H1 (cell line): ENCODE data around the gene GTF2IRD1.

Source experiments
- CEBPB ChIP-seq: IDR thresholded peaks from 2 replicates; pipeline ENCODE4 v1.6.1; 2012; ENCODE audit warnings: low read depth, low read length
- EP300 ChIP-seq, 2 experiments: IDR thresholded peaks; 1 replicate in 1 of 2; 2 replicates in 1 of 2; pipeline ENCODE4 v1.6.1; 2011 to 2012; ENCODE audit warnings: low read depth in 2 of 2, low read length in 2 of 2, mild to moderate bottlenecking in 2 of 2, borderline replicate concordance in 1 of 2, inconsistent platforms in 1 of 2, moderate library complexity in 1 of 2
- GTF2F1 ChIP-seq: IDR thresholded peaks from 2 replicates; pipeline ENCODE4 v1.6.1; 2012; ENCODE audit warnings: low read depth, low read length, improper control_type of control experiment, borderline replicate concordance
- POLR2A ChIP-seq, 2 experiments: IDR thresholded peaks; 1 replicate in 1 of 2; 2 replicates in 1 of 2; pipeline ENCODE4 v1.6.1; 2011; ENCODE audit warnings: low read depth in 2 of 2, low read length in 2 of 2, mild to moderate bottlenecking in 2 of 2; ENCODE audit errors: control extremely low read depth in 1 of 2
- POLR2AphosphoS5 ChIP-seq: IDR thresholded peaks from 2 replicates; pipeline ENCODE4 v1.6.1; 2011; ENCODE audit warnings: low read depth, low read length
- SUZ12 ChIP-seq: fragments of 200-600 bp; sonication (generic); IDR thresholded peaks from 2 replicates; pipeline ENCODE4 v1.6.1; 2012; ENCODE audit warnings: mild to moderate bottlenecking, inconsistent platforms, low read length, moderate library complexity, mixed read lengths
- TAF1 ChIP-seq: IDR thresholded peaks from 2 replicates; pipeline ENCODE4 v1.6.1; 2011; ENCODE audit warnings: mild to moderate bottlenecking, low read depth, low read length
- TCF12 ChIP-seq: IDR thresholded peaks from 2 replicates; pipeline ENCODE4 v1.6.1; 2011; ENCODE audit warnings: low read depth, mild to moderate bottlenecking, low read length
- YY1 ChIP-seq: IDR thresholded peaks from 2 replicates; pipeline ENCODE4 v1.6.1; 2011; ENCODE audit warnings: low read depth, mild to moderate bottlenecking, low read length
- TF ChIP-seq, protein P1 (sequence below), 3 experiments: IDR thresholded peaks; 1 replicate in 2 of 3; 2 replicates in 1 of 3; pipeline versions ENCODE4 v1.5.1 to v1.6.1; 2011; ENCODE audit warnings: low read length in 3 of 3, mild to moderate bottlenecking in 3 of 3, inconsistent platforms in 2 of 3, low read depth in 1 of 3, moderate library complexity in 1 of 3; ENCODE audit not compliant: insufficient read depth in 1 of 3; ENCODE audit errors: control extremely low read depth in 1 of 3

DNA sequence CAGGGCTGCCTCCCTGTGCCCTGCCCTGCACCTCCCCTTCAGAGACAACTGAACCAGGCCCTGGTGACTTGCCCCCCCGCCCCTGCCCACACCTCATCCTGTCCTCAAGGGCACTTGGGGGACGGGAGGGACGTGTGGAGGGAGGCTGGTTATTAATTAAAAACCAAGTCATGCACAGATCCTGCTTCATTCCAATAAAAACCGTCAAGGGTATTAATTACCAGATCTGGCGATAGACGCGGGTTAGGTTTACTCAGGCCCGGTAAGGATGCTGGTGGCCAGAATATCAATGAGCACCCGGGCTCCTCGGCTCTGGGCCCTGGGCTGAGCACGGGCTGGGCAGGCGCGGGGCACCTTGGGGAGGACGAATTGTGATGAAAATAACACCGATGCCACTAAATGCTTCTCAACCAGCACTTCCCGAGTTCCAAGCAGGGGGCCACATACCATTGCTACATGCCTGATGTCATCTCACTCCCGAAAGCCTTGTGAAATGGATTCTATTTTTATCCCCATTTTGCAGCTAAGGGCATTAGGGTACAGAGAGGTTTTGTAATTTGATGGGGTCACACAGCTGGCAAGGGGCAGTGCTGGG lies 24.5 kb upstream of the GTF2IRD1 start:
- TF ChIP-seq EP300 (IDR thresholded peaks at IDR 0.05; ENCODE audit: borderline replicate concordance in 1 of 2, low read depth in 2 of 2, low read length in 2 of 2) (no peak), TCF12 (no peak), POLR2A (IDR thresholded peaks at IDR 0.05; ENCODE audit: control extremely low read depth in 1 of 2, low read depth in 2 of 2, low read length in 2 of 2) (no peak), TAF1 (no peak; the same call in 1 of the 2 replicates), POLR2AphosphoS5 (no peak), CEBPB (peak; percentile 66; the same call in 1 of the 2 replicates), GTF2F1 (no peak), YY1 (0 out of 2 replicates have a peak, but pooled peaks have one; percentile 26), SUZ12 (no peak)
- TF ChIP-seq, protein P1, sequence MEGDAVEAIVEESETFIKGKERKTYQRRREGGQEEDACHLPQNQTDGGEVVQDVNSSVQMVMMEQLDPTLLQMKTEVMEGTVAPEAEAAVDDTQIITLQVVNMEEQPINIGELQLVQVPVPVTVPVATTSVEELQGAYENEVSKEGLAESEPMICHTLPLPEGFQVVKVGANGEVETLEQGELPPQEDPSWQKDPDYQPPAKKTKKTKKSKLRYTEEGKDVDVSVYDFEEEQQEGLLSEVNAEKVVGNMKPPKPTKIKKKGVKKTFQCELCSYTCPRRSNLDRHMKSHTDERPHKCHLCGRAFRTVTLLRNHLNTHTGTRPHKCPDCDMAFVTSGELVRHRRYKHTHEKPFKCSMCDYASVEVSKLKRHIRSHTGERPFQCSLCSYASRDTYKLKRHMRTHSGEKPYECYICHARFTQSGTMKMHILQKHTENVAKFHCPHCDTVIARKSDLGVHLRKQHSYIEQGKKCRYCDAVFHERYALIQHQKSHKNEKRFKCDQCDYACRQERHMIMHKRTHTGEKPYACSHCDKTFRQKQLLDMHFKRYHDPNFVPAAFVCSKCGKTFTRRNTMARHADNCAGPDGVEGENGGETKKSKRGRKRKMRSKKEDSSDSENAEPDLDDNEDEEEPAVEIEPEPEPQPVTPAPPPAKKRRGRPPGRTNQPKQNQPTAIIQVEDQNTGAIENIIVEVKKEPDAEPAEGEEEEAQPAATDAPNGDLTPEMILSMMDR (IDR thresholded peaks at IDR 0.05; ENCODE audit: control extremely low read depth in 1 of 3, insufficient read depth in 1 of 3, low read depth in 1 of 3, low read length in 3 of 3), result no peak
